Measurements from ENCODE around the gene TNNT1.

TNNT1 gene

DNA sequence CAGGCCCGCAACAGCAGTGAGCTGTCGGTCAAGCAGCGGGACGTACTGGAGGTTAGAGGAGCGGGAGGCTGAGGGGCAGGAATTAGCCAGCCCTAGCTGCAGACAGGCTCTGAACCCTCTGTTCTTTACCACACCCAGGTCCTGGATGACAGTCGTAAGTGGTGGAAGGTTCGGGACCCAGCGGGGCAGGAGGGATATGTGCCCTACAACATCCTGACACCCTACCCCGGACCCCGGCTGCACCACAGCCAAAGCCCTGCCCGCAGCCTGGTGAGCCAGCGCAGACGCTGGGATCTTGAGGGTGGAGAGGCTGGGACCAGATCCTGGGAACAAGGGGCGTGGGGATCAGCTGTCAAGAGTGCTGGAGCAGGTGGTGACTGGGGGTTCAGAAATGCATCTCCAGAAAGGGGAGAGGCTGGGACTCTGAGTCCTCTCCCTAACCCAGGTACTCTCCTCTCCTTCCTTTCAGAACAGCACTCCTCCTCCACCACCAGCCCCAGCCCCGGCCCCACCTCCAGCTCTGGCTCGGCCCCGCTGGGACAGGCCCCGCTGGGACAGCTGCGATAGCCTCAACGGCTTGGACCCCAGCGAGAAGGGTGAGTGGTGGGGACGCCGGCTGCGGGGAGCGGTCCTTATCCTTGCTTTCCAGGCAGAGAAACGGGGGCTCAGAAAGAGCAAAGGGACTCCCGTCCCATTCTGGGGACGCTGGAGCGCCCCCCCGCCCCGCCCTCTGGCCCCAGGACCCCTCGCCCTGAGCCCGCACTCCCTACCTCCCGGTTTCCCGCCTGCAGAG is 62.9 kb downstream of the TNNT1 start:
- TF ChIP-seq, protein P1, sequence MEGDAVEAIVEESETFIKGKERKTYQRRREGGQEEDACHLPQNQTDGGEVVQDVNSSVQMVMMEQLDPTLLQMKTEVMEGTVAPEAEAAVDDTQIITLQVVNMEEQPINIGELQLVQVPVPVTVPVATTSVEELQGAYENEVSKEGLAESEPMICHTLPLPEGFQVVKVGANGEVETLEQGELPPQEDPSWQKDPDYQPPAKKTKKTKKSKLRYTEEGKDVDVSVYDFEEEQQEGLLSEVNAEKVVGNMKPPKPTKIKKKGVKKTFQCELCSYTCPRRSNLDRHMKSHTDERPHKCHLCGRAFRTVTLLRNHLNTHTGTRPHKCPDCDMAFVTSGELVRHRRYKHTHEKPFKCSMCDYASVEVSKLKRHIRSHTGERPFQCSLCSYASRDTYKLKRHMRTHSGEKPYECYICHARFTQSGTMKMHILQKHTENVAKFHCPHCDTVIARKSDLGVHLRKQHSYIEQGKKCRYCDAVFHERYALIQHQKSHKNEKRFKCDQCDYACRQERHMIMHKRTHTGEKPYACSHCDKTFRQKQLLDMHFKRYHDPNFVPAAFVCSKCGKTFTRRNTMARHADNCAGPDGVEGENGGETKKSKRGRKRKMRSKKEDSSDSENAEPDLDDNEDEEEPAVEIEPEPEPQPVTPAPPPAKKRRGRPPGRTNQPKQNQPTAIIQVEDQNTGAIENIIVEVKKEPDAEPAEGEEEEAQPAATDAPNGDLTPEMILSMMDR (IDR thresholded peaks at IDR 0.05; ENCODE audit: borderline replicate concordance, insufficient read depth, low read depth, low read length), result no peak
- no peak overlapping the region for H3K4me3 ChIP-seq (ENCODE audit: low read depth, low read length)

DNA sequence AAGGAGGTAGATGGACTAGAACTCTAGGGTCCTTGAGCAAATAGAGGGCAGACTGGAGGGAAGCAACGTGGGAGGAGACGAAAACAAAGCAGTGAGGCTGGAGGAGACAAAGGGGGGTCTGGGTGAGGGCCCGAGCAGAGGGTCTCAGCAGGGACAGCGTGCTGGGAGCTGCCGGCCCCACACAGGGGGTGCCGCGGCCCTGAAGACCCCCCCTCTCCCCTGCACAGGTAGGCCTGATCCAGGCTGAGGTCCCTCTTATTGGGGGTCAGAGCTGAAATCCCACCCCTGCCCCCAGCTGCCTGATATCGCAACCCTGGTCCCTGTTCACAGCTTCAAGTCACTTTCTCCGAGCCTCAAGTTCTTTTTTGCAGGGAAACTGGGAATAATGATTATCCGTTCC is 64.6 kb downstream of the TNNT1 start:
- no peak overlapping the region for H3K4me3 ChIP-seq (ENCODE audit: low read depth, low read length)
- TF ChIP-seq, protein P1 (IDR thresholded peaks at IDR 0.05; ENCODE audit: borderline replicate concordance, insufficient read depth, low read depth, low read length), result no peak

DNA sequence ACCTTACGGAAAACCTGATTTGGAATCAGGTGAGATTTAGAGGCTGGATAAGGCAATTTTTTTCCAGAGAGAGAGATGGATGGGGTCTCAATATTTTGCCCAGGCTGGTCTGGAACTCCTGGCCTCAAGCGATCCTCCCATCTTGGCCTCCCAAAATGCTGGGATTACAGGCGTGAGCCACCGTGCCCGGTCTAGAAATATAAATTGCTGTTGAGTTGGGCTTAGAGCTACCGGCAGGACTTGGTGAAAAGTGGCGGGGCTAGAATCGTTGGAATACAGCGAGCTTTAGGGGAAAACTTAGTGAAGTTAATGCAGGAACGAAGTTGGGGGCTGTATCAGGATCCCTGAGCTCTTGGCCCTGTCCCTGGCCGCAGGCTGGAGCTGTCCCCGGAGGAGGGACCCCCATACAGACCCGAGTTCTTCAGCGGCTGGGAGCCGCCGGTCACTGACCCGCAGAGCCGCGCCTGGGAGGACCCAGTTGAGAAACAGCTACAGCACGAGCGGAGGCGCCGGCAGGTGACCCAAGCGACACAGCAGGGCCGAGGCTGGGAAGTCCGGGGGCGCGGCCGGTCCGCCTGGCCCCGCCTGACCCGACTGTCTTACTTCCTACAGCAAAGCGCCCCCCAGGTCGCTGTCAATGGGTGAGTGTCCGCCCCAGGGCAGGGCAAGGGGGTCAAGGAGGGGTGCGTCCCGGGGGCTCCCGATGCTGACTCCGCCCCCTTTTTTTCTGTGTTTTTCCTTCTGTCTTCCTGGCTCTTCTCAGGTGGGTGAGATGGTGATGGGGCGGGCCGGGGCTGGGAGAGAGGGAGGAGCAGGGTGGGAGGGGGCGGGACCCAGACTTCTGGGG is 65.8 kb downstream of the TNNT1 start:
- H3K4me3 ChIP-seq (ENCODE audit: low read depth, low read length), result no peak overlapping the region
- TF ChIP-seq, protein P1 (IDR thresholded peaks at IDR 0.05; ENCODE audit: borderline replicate concordance, insufficient read depth, low read depth, low read length), result no peak

All from GM12875 (cell line).